Measurements from ENCODE around the gene TST.

- TF ChIP-seq POLR2A (IDR thresholded peaks at IDR 0.05; ENCODE audit: low read depth, low read length): no peak
- TF ChIP-seq CTCF (IDR thresholded peaks at IDR 0.05; ENCODE audit: extremely low read depth in 1 of 2, insufficient read depth in 1 of 2, low read depth in 1 of 2, low read length in 2 of 2): no peak
- no peak for TF ChIP-seq EZH2 (IDR thresholded peaks at IDR 0.05; ENCODE audit: borderline replicate concordance, low read depth, low read length, severe bottlenecking)
- TF ChIP-seq POLR2AphosphoS5 (IDR thresholded peaks at IDR 0.05; ENCODE audit: insufficient read depth, low read depth, low read length): no peak
- no peak for TF ChIP-seq JUN (IDR thresholded peaks at IDR 0.05; ENCODE audit: borderline replicate concordance, insufficient read depth, insufficient read length, low read depth)
- no peak for TF ChIP-seq MAX (IDR thresholded peaks at IDR 0.05; ENCODE audit: insufficient read depth, insufficient read length)
- no peak for TF ChIP-seq GATA2 (IDR thresholded peaks at IDR 0.05; ENCODE audit: insufficient read depth, insufficient read length, low read depth, low read length)
Observed at GRCh38 chr22:37067428-37067827, 48.2 kb upstream of the TST start.
